Mesothelial cell of epicardium (in vitro differentiated cells): Measurements from ENCODE around the gene HDLBP. TPM values are rescaled to one million over a fixed set of nuclear protein-coding genes. Genes with fewer than 3 reads are reported as not detected.
A peak's percentile ranks its signal among the peaks of the same experiment; 100 is the strongest.

Experiments used
- DNase-seq, 2 experiments: peaks; one replicate each; pipeline ENCODE4 v3.0.0; 2021; ENCODE audit warnings: low spot score in 2 of 2; ENCODE audit not compliant: unreplicated experiment in 2 of 2
- H3K27ac Mint-ChIP-seq: 2 replicates; pipeline ENCODE4 v1.8.0; 2021; ENCODE audit warnings: mixed read lengths
- H3K27me3 Mint-ChIP-seq: 2 replicates; pipeline ENCODE4 v1.8.0; 2021; ENCODE audit warnings: low read depth, mixed read lengths
- H3K36me3 Mint-ChIP-seq: 2 replicates; pipeline ENCODE4 v1.8.0; 2021; ENCODE audit warnings: mixed read lengths
- H3K4me1 Mint-ChIP-seq: 2 replicates; pipeline ENCODE4 v1.8.0; 2021; ENCODE audit warnings: mixed read lengths
- H3K4me3 Mint-ChIP-seq: 2 replicates; pipeline ENCODE4 v1.8.0; 2021; ENCODE audit warnings: mild to moderate bottlenecking, moderate library complexity, mixed read lengths
- H3K9me3 Mint-ChIP-seq: 2 replicates; pipeline ENCODE4 v1.8.0; 2021; ENCODE audit warnings: mixed read lengths
- total RNA-seq: library from RNA; stranded (reverse); gene quantifications from 3 replicates; pipeline ENCODE4 v1.2.1, GENCODE V29; 2021
- TF ChIP-seq, protein P1 (sequence below): fragments of 200-600 bp; sonication (generic); IDR thresholded peaks from one replicate; pipeline ENCODE4 v1.5.0; 2021; ENCODE audit warnings: antibody characterized with exemption; ENCODE audit not compliant: unreplicated experiment

The HDLBP gene
- total RNA-seq, 1 donor from 2014 or later, result 484 TPM

DNA sequence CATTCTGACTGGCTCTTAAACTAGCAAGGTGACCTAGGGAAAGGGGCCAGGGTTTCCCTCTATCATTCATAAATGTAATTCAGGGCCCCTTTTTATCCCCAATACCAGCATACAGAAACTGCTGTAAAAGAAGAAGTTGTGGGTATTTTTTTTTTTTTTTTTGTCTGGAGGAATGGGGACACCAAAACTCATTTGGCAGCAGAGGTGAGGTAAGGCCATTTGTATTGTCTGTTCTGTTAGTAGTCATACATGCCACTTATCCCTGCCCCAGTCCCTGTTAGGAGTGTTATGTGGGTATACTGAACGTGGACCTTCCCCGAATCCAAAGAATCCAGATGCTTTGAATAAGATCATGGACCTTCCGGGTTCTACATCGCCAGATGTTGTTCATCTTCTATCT, 1.9 kb upstream of the HDLBP start:
- peaks cover 62% of the 10 kb centered on the region for H3K4me1 Mint-ChIP-seq
- no peaks in the 10 kb centered on the region for H3K9me3 Mint-ChIP-seq
- no peak for DNase-seq

DNA sequence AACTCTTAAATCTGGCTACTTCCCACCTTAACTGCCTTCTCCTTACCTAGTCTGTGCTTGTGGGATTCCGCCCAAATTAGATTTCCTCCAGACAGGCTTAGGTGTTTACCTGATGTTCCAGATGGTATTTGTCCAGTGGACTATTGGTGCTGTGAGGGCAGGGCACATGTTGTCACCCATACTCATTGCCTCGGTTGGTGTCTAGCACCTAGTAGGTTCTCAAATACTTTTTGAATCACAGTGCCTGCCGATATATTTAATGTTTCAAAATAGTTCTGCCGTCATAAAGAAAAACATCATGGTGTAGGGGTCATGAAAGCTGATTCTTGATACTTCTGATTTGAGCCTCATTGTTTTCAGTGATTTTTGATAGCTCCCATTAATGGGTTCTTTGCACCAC, 1.4 kb upstream of the HDLBP start:
- peaks cover 5% of the 10 kb centered on the region for H3K36me3 Mint-ChIP-seq
- H3K27me3 Mint-ChIP-seq, result no peaks in the 10 kb centered on the region
- peak overlapping the region; percentile 100 for H3K27ac Mint-ChIP-seq
- peaks cover 60% of the 10 kb centered on the region for H3K4me1 Mint-ChIP-seq
- H3K9me3 Mint-ChIP-seq, result no peaks in the 10 kb centered on the region
- H3K4me3 Mint-ChIP-seq, result peak overlapping the region; percentile 99
- TF ChIP-seq, protein P1, sequence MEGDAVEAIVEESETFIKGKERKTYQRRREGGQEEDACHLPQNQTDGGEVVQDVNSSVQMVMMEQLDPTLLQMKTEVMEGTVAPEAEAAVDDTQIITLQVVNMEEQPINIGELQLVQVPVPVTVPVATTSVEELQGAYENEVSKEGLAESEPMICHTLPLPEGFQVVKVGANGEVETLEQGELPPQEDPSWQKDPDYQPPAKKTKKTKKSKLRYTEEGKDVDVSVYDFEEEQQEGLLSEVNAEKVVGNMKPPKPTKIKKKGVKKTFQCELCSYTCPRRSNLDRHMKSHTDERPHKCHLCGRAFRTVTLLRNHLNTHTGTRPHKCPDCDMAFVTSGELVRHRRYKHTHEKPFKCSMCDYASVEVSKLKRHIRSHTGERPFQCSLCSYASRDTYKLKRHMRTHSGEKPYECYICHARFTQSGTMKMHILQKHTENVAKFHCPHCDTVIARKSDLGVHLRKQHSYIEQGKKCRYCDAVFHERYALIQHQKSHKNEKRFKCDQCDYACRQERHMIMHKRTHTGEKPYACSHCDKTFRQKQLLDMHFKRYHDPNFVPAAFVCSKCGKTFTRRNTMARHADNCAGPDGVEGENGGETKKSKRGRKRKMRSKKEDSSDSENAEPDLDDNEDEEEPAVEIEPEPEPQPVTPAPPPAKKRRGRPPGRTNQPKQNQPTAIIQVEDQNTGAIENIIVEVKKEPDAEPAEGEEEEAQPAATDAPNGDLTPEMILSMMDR, result no peak
- no peak for DNase-seq

More for the DNA sequence above, 1.9 kb upstream of the HDLBP start:
- TF ChIP-seq, protein P1, result no peak
- Mint-ChIP-seq H3K4me3 (peak overlapping the region; percentile 99), H3K36me3 (peaks cover 5% of the 10 kb centered on the region), H3K27ac (peak overlapping the region; percentile 100), H3K27me3 (no peaks in the 10 kb centered on the region)

DNA sequence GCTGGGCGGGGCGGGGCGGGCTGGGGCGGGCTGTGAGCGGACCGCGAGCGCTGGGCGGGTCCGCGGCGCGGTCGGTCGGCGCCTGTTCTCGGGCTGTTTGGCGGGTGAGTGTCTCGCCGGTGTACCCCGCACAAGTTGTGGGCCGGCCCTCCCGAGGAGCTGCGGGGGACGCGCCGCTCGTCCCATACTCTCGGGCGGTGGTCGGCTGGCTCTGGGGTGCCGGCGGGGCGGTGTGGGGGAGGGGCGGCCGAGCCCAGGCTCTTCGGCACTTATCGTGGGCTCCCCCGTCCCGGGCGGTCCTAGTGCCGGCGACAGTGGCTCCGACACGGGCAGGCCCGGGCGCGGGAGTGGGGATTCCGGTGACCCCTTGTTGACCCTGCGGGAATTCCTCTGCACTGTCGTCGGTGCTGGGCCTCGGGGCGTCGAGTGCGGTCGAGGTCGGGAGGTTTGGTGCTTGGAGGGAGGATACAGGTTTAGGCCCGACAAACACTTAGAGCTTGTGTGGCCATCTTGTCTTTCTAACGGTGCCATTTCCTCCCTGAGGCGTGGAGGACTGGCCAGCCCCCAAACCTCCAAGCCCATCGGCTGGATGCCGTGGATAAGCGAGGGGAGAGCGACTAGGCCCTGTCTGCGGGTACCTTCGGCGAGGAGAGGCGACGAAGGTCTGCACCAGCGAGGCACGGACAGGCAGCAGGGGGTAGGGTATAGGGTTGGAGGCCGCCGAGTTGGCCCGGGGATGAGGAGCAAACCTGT, 583 bp upstream of the HDLBP start, which contains the start of gene SEPTIN2:
Gene SEPTIN2 (plus strand): TSS at position 47 of the 753 bp plus-strand sequence. CDS start 8,308 bp downstream, outside the sequence.
- Mint-ChIP-seq H3K36me3 (peaks cover 5% of the 10 kb centered on the region), H3K27ac (peak within 1 kb of the TSS; percentile 100), H3K27me3 (no peaks in the 10 kb centered on the region), H3K4me3 (peak within 1 kb of the TSS; percentile 99), H3K4me1 (peaks cover 56% of the 10 kb centered on the region), H3K9me3 (no peaks in the 10 kb centered on the region)
- peak in 1 of 2 experiments; percentile 79 for DNase-seq
- TF ChIP-seq, protein P1, result no peak

DNA sequence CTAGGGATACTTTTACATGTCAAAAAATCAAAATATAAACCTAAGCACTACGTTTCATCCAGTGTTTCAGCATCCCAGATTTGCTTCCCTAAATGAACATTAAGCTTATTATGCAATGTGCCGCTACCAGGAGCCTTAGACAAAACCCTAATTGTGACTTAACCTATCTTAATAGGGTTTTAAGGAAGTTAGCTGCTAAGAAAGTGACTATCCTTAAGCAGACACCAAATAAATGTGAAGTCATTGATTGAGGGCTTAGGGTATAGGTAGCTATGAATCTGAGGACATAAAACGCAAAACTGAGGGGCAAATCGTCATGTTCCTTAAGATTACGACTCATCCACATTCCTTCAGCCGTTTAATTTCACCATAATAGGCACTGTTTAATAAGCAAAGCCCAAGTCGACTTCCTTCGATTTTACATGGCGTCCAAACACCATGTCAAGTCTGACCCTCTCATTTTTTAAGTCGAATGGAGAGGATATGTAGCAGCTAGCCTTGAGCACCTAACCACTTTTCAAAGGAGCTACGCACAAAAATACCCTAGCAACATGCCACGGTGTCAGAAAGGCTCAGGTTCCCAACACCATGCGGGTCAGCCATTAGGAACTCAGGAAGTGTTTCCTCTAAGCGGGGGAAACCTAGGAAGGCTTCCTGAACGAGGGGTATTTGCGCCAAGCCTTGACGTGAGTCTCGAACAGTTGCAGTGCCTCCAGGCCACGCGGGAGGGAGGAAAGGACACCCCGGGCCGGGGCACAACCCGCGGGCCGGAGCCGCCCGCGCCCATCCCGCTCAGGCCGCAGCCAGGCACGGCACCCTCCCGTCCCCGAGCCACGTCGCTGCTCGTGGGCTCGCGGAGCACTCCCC, 1.0 kb downstream of the HDLBP start:
- DNase-seq, result no peak
- no peaks in the 10 kb centered on the region for H3K27me3 Mint-ChIP-seq

DNA sequence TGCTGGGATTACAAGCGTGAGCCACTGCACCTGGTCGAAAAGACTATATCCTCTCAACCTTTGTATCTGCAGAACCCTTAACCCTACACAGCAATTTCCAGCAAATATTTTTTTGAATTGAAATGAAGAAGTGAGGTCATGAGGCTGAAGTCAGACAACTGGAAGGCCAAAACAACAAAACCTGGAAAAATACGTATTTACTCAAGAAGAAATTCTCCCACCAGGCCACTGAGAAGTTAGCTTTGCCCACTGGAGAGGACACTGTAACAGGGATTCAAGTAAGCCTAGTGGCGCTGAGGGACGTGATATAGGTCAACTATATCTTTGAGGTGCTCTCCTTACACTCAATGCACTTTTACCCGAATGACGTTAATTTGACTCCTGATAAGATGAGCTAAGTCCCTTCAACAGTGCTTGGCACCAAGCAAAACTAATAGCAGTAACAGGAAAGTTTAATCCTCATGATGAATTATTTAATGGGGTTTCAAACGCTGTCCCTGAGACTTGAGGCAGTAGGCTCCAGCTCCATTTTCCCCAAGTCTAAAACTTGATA, 1.9 kb downstream of the HDLBP start:
- Mint-ChIP-seq H3K27ac (peak overlapping the region; percentile 95), H3K4me1 (peaks cover 49% of the 10 kb centered on the region), H3K36me3 (no peaks in the 10 kb centered on the region), H3K9me3 (no peaks in the 10 kb centered on the region), H3K27me3 (no peaks in the 10 kb centered on the region), H3K4me3 (peak overlapping the region; percentile 99)
- TF ChIP-seq, protein P1, result no peak
- DNase-seq, result no peak

More for the DNA sequence above, 1.0 kb downstream of the HDLBP start:
- H3K9me3 Mint-ChIP-seq, result no peaks in the 10 kb centered on the region
- peak overlapping the region; percentile 95 for H3K27ac Mint-ChIP-seq
- no peaks in the 10 kb centered on the region for H3K36me3 Mint-ChIP-seq
- peaks cover 52% of the 10 kb centered on the region for H3K4me1 Mint-ChIP-seq
- peak overlapping the region; percentile 99 for H3K4me3 Mint-ChIP-seq
- TF ChIP-seq, protein P1, result no peak
